GM18951 (cell line): ENCODE results near the gene AP4M1.

Source experiments
- POLR2A ChIP-seq: IDR thresholded peaks from 4 replicates; pipeline ENCODE4 v1.6.1; 2011; ENCODE audit warnings: mild to moderate bottlenecking; ENCODE audit not compliant: insufficient read length, insufficient read depth; ENCODE audit errors: extremely low read depth
- in situ Hi-C: fragments of 300-500 bp; cut with MboI; formaldehyde crosslinking; loops from one replicate; pipeline ENCODE4 v1.12.0; 2022; ENCODE audit warnings: low sequenced_read_pairs, mixed read lengths, inconsistent platforms; ENCODE audit not compliant: unreplicated experiment

AP4M1 gene

DNA sequence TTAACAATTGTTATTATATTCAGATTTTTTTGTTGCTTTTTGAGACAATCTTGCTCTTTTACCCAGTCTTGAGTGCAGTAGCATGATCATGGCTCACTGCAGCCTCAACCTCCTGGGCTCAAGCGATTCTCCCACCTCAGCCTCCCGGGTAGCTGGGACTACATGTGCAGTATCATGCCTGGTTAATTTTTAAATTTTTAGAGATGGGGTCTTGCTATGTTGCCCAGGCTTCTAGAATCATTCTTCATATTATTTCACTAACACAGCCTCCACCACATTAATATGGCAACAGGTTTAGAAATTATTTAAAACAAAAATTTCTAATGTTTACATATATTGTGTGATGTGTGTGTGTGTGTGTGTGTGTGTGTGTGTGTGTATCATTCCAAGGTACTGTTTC is 45.8 kb downstream of the AP4M1 start:
- TF ChIP-seq POLR2A = no peak
- in situ Hi-C loops = loop anchor here (10.0 kb wide), 1 partner anchor 68 kb away; the partner anchor contains the start of gene PVRIG

DNA sequence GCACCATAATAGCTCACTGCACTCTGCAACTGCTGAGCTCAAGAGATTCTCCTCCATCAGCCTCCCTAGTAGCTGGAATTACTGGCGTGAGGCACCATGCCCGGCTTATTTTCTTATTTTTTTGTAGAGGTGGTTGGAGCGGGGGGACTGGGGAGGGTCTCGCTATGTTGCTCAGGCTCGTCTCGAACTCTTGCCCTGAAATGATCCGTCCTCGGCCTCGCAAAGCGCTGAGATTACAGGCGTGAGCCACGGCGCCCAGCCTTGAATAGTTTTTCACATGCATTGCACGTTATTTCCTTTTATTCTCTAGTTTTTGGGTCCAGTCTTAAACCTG is 46.7 kb downstream of the AP4M1 start:
- TF ChIP-seq POLR2A = no peak
- in situ Hi-C loops = loop anchor here (10.0 kb wide), 1 partner anchor 67 kb away; the partner anchor contains the start of gene PVRIG

DNA sequence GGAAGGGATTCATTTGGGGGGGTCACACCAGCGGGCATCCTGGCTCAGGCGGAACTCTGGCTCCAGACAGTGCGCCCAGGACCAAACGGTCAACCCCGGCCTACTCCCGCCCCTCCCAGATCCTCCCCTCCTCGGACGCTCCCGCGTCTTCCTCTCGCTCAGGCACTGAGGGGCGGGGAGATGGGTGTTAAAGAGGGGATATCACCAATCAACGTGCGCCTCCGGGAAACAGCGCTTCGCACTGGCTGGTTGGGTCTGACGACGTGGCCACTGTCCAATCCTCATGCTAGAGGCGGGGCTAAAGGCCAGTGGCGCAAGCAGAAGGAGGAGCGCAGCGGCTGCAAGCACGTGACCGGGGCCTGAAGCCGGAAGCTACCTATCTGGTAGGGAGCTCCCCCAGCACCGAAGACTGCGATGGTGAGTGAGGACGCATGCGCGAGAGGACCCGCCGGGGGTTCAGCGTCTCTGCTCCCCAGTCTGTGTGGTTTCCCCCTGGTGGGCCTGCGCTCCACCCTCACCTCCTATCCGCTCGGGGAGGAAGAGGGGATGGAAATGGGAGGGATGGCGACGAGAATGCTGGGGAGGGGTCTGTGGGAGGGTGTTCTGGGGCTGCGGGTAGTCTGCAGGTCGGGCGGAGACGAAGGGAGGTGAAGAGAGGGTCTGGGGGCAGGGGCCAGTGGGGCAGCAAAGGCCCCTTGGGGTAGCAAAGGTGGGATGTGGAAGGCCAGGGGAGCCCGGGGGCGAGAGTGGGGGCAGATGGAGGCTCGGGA is 47.3 kb downstream of the AP4M1 start, which contains the start of gene LAMTOR4:
Gene LAMTOR4, plus strand, starts transcription at position 360 of the 770 bp plus-strand sequence. Its CDS starts 55 bp downstream, at position 415.
- peak; percentile 86 for TF ChIP-seq POLR2A

DNA sequence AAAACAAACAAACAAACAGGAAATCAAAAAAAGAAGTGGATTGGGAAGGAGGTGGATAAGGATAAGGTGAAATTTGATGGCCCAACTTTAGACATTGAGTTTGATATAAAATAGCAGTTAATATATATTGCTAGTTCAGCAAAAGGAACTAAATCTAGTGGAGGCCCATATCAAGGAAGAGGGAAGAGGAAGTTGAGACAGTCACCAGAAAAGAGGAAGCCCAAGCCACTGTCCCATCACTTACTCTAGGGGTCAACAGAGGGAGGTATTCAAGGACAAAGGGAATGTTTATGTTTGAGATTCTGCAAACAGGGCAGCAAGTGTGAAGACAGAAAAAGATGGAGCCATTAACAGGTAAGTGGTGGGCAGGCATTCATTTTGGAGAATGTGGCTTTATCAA is 51.0 kb downstream of the AP4M1 start:
- TF ChIP-seq POLR2A = no peak
- in situ Hi-C loops = no loop called here

More for the DNA sequence above, 47.3 kb downstream of the AP4M1 start, which contains the start of gene LAMTOR4:
- in situ Hi-C loops = loop anchor here (10.0 kb wide), 1 partner anchor 66 kb away; the partner anchor contains the start of gene PVRIG

DNA sequence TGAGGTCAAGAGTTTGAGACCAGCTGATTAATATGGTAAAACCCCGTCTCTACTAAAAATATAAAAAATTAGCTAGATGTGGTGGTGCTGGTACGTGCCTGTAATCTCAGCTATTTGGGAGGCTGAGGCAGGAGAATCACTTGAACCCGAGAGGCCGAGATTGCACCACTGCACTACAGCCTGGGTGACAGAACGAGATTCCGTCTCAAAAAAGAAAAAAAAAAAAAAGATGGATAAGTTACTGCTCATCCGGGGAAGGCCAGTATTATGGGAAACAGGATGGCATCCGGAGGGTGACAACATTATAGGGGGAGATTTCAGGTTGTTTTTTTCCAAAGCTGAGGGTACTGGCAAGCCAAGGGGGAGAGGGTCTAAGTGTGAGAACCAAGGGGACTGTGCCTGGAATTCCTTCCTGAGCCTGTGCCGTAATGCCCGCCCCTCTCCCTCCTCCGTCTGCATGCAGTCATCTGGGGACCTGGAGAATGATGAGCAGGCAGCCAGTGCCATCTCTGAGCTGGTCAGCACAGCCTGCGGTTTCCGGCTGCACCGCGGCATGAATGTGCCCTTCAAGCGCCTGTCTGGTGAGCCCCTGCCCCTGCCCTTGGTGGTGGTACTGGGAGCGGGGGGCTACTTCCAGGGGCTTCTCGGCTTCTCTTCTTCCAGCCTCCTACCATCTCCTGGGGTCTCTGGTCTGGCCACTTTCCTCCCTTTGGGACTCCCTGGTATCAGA is 51.7 kb downstream of the AP4M1 start:
- no peak for TF ChIP-seq POLR2A
- in situ Hi-C loops = no loop called here

DNA sequence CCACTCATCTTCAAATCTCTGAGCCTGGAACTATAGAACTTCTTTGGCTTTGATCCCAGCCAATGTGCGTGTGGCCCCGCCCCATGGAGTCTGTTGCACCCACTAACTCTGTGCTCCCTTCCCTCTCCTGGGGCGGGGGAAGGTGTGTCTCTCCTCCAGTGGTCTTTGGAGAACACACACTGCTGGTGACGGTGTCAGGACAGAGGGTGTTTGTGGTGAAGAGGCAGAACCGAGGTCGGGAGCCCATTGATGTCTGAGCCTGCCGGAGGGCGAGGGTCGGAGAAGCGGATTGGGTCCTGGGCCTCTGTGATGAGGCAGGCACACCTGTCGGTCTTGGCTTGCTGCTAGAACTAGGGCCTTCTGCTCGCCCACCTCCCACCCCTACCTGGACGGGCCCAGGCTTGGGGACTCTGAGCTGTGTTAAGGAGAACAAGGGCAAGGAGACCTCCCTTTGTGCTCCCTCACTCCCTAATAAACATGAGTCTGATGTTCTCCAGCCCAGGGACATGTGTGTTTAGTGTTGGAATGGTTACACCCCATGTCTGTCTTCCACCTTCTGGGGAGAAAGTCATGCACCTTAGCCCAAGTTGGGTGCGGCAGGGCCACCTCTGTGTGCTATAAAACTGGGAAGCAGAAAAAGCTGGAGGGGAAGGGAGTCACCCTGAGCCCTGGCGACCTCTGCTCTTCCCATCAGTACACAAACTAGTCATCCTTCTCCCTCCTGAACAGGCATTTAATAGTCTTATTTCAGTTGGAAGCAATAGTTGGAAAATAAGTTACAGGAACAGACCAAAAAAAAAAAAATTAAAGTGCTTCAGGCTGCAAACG is 52.5 kb downstream of the AP4M1 start:
- in situ Hi-C loops = no loop called here
- TF ChIP-seq POLR2A = no peak

DNA sequence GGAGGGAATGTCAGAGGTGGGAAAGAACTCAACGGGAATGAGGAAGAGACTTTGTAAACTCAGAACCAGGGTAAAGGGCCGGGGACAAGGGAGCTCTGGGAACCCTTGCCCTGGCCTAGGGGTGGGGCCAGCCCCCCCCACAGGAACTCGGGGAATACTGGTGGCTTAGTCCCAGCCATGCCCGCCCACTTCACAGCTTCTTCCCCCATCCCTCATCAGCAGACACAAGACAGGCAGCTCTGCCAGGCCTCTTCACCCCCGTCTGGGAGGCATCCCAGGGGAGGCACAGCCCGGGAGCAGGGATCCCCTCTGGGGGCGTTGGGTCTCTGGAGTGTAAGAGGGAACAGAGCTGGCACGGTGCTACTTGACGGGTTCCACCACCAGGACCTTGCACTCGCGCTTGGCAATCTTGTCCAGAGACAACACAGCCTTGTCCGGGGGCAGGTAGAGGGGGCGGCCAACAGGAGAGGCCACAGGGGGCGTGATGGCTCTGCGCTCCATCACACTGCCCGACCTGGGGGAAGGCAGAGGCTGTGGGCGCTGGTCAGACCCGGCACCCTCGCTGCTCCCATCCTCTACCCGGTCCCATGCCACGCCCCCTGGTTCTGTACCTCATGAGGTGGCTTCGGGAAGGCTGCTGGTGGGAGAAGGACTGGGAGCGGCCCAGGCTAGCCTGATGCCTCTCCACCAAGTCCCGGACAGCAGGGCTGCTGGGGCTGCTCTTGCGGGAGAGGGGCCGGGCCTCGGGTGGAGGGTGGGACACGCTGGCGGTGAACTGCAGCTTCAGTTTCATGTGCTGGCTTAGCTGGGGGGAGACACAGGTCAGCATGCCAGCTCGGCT is 53.4 kb downstream of the AP4M1 start:
- in situ Hi-C loops = no loop called here
- TF ChIP-seq POLR2A = no peak

DNA sequence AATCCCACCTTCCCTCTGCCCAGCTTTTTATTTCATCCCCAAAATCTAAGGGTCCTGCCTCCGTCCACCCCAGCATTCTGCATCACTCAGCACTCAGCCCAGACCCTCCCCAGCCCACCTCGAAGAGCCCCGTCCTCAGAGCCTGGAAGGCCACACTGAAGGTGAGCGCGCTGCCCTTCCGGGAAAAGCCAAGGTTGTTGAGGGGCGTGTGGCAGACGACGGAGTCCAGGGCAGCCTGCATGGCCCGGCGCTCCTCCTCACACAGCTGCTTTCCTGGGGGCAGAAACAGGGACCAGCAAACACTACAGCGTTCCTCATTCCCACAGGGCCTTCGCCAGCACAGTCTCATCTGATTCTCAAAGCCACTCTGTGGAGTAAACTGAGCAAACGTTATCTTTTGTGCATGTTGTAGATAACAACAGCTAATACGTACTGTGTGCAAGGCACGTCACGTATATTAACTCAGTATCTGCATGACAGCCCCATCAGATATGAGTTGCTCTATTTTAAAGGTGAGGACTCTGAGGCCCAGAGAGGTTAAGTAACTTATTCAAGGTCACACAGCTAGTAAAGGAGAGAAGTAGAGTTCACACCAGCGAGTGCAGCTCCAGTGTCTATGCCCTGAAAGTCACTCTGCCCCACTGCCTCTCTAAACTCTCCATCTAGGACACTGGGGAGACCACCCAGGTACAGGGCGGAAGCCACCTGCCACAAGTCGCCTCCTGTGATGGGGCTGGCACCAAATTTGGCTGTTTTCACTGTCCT is 54.3 kb downstream of the AP4M1 start:
- in situ Hi-C loops = no loop called here

DNA sequence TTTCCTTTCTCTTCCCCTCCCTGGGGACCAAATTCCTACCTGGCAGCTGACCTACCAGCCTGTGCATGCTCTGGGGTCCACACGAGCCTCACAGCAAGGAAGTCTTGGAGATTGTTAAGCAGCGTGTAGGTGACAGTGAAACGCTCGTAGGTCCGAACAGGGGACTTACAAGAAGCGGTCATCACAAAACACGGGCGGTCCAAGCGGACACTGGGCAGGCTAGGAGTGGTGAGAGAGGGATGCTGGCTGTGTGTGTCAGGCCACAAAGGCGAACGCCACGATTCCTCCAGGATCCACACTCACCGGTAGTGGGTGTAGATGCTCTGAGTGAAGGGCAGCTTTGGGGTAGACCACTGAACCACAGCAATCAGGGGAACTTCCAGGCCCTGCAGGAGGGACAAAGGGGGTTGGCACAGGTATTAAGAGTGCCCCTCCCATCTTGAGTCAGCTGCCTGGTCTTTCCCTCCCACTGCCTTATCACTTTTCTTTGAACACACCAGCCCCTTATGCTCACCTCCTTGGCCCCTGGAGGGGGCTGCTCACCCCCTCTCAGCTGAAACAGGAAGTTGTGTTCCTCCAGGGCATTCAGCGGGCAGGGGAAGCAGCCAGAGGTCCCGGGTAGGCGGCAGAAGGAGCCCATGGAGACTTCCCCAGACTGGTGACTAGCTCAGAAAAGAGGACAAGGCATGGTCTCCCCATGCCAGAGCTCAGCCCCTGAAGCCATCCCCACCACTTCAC is 55.1 kb downstream of the AP4M1 start:
- in situ Hi-C loops = no loop called here
- no peak for TF ChIP-seq POLR2A

More for the DNA sequence above, 54.3 kb downstream of the AP4M1 start:
- peak; percentile 0 for TF ChIP-seq POLR2A

DNA sequence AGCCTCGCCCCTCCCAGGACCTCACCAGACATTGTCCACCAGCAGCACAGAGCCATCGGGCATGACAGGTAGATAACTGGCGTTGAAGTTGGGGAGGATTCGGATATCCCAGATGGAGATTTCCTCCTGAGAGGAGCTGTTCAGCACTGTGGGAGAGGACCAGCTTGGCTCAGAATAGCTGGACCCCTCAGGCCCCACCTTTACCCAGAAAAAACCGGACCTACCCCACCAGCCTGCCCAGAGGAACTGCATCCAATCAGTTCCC is 55.6 kb downstream of the AP4M1 start:
- in situ Hi-C loops = no loop called here
- no peak for TF ChIP-seq POLR2A
